ENCODE data around the gene UCK2.

Gene UCK2

GRCh38 chr1:165880993-165881392 is 53.6 kb downstream of the UCK2 start:
- no peak for DNase-seq (ENCODE audit: low spot score)

DNA sequence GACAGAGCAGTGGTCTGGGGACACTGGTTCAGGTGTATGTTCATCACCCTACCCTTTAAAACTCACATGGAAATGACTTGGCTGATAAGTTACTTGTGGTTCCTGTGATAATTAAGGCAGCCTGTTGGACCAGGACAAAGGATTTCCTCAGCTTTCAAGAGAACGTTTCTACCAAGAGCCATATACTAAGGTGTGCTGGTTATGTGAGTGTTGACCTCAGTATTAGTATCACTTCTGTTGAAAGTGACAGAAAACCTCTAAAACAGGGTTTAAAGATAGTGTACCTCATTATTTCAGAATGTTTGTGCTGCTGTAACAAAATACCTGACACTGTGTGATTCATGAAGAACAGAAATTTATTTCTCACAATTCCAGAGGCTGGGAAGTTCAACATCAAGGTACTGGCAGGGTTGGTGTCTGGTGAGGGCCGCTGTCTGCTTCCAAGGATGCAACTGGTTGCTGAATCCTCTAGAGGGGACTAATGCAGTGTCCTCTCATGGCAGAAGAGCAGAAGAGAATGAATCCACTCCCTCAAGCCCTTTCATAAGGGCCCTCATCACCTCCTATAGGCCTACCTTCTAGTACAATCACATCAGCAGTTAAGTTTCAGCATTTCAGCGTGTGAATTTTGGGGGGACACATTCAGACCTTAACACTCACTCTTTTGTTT is 54.9 kb downstream of the UCK2 start:
- DNase-seq (ENCODE audit: low spot score), result no peak

- DNase-seq (ENCODE audit: low spot score), result no peak
Measured at GRCh38 chr1:165883056-165883455, 55.6 kb downstream of the UCK2 start.

- no peak for DNase-seq (ENCODE audit: low spot score)
Measured at GRCh38 chr1:165884009-165884689, 56.7 kb downstream of the UCK2 start.

GRCh38 chr1:165884690-165885304 is 57.4 kb downstream of the UCK2 start:
- DNase-seq (ENCODE audit: low spot score), result no peak

- DNase-seq (ENCODE audit: low spot score), result no peak
Measured at GRCh38 chr1:165885305-165885694, 57.9 kb downstream of the UCK2 start.

DNA sequence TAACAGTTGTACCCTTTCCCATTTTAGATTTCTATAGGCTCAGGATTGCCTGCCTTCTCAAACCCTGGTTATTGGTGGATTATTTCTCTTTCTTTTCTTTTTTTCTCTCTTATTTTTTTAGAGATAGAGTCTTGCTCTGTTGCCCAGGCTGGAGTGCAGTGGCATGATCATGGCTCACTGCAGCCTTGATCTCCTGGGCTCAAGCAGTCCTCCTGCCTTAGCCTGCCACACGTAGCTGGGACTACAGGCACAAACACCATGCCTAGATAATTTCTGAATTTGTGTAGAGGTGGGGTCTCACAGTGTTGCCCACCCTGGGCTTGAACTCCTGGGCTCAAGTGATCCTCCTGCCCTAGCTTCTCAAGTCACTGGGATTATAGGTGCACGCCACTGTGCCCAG is 58.8 kb downstream of the UCK2 start:
- DNase-seq (ENCODE audit: low spot score), result no peak

GRCh38 chr1:165886983-165887382 is 59.6 kb downstream of the UCK2 start:
- no peak for DNase-seq (ENCODE audit: low spot score)

DNA sequence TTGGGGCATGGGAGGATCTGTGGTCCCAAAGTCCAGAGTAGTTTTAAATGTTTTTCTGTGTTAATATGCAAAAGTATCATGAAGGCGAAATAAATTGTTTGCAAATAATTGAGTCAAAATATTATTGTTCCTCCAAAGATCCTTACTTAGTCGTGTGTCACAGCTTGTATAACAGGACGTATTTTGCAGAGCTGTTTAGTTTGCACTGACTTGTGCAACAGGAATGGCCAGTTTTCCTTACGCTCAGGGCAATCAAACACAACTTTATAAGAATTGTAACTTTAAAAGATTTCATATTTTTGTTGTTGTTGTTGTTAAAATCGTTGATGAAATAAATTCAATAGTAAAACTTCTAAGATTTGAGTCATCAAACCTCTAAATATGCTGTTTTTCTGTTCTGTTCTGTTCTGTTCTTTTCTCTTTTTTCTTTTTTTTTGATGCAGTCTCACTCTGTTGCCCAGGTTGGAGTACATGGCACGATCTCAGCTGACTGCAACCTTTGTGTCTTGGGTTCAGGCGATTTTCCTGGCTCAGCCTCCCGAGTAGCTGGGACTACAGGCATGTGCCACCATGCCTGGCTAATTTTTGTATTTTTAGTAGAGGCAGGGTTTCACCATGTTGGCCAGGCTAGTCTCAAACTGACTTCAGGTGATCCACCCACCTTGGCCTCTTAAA is 60.6 kb downstream of the UCK2 start:
- no peak for DNase-seq (ENCODE audit: low spot score)

- no peak for DNase-seq (ENCODE audit: low spot score)
Measured at GRCh38 chr1:165888552-165888920, 61.1 kb downstream of the UCK2 start.

DNA sequence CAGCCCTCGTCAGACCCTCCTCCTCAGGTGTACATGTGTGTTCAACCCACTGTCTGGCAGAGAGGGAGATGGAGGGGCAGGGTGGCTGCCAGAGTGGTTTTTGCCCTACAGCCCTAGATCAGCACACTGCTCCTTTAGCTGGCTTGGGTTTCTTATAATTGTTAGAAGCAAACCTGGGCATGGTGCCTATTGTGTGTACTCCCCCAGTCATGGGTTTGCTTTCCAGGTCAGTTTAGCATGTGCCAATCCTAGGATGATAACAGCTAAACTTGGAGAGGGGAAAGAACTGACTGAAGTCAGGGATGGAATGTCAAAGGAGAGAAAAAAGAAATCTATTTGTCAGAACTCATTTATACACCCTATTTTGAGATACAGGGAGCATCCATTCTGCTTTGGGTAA is 63.3 kb downstream of the UCK2 start:
- no peak for DNase-seq (ENCODE audit: low spot score)

DNA sequence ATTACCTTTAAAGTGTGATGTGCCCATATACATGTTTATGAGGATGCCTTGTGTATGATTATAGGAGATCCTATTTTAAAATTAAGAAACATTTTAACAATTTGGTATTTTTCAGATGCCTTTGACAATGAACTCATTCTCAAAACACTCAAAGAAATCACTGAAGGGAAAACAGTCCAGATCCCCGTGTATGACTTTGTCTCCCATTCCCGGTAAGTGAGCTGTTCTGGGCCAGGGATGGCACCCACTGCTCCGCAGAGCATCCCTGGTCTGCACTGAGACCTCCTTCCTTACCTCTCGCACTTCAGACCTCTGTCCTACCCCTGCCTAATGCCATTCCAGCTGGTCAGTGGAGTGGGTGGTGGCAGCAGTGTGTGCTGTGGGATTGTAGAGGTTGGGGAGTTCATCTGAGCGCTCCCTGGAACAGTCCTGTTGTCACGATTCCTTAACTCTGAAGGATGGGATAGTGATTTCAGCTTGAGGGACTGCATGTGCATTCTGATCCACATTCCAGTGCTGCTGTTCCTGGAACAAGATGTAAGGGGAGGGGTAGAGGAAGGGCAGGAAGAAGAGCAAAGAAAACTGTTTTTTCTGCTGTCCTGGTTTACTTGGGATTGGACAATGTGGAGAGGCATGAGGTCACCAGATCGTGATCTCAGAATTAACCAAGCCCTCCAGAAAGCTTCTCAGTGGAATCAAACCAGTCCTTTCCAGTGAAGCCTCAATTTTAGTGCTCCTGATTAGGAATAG is 63.9 kb downstream of the UCK2 start:
- DNase-seq (ENCODE audit: low spot score), result no peak

DNA sequence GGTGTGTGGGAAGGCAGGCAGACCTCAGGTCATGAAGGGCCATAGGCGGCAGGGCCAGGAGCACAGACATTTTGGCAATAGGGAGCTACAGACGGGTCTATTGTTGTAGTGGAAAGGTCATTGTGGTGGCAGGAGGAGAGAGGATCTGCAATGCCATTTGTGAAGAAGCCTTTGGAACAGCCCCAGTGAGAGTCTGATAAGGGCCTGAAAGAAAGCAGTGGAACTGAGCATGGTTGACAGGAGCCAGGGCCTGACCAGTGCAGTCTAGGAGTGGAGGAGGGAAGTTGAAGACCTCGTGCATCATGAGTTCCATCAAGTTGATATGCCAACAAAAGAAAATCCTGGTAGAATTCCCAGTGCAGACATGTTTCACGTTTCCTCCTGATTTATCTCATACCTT is 65.5 kb downstream of the UCK2 start:
- no peak for DNase-seq (ENCODE audit: low spot score)

GRCh38 chr1:165893507-165893906 is 66.1 kb downstream of the UCK2 start:
- no peak for DNase-seq (ENCODE audit: low spot score)

- no peak for DNase-seq (ENCODE audit: low spot score)
Measured at GRCh38 chr1:165894591-165894990, 67.2 kb downstream of the UCK2 start.

GRCh38 chr1:165895451-165895871 is 68.0 kb downstream of the UCK2 start:
- DNase-seq (ENCODE audit: low spot score), result no peak

GRCh38 chr1:165896277-165896676 is 68.9 kb downstream of the UCK2 start:
- DNase-seq (ENCODE audit: low spot score), result no peak

DNA sequence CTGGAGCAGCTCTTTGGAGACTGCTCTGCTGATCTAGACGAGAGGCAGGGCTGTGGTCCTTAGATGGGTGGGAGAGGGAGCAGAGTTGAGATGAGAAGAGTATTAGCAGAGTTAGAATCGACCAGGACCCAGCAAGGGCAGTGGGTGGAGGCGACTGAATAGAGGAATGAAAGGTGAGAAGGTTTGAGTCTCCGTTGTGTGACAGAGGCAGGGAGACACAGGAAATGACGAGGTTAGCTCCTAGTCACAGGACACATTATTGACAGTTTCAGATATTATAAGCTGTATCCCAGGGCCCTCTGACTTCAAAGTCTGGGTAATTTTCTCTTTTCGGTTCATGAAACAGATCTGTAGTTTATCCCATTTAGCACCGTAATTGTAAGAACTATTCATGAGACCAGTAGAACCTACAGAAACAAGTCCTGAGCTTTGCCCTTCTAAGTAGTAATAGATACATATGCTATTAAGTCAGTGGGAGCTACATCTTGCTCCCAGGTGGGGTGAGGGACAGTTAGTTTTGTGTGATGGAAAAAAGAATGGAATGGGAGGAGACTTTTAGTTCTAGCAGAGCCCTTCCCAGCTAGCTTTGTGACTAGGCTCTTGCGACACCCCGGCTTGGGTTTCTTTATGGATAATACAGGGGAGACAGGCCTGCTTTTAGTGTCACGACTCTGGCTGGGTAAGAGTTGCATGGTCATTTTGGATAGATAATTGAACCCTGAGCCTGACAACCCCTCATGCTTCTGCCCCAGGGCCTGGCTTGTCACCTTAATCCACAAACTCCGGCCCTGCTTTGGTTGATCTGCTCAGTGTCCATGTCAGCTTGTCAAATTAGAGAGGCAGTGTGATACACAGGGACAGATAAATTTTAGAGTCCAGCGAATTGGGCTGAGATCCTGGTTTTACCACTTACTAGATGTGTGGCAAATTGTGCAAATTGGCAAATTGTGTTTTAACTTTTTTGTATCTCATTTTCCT is 70.2 kb downstream of the UCK2 start:
- DNase-seq (ENCODE audit: low spot score), result no peak

DNA sequence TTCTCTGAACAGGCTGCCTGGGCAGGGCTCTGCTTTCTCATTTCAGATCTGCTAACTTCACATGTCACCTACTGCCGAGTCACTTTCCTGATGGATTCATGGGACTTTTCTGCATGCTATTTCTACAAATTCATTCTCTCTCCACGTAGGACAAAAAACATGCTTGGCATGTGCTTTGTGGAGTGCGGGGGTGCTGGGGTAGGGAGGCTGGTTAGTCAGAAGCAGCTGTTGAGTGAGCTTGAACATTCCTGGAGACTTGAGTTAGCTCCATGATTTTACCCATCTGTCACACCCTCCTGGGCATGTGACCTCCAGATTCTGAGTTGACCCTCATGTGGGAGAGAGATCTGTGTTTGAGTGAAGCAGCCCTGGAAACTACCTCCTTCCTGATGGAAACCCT is 71.4 kb downstream of the UCK2 start:
- DNase-seq (ENCODE audit: low spot score), result no peak

GRCh38 chr1:165899461-165899941 is 72.1 kb downstream of the UCK2 start:
- no peak for DNase-seq (ENCODE audit: low spot score)

Data from hematopoietic multipotent progenitor cell treated with erythropoietin and hydrocortisone succinate and interleukin-3 and kit ligand, for 15 days (in vitro differentiated cells).